ENCODE results near the gene MSH5. TPM values are rescaled to one million over a fixed set of nuclear protein-coding genes. Genes with fewer than 3 reads are reported as not detected.
A peak's percentile ranks its signal among the peaks of the same experiment; 100 is the strongest.

Gene MSH5
- total and polyA plus RNA-seq, 2 of the 13 experiments (the other 11 are each of a cell fraction or from before 2014, with no cell fraction given): 10.2 to 38.7 TPM

GRCh38 chr6:31795616-31796298 is 56.0 kb downstream of the MSH5 start, which contains the start of gene VARS1 (continued):
- 0 out of 2 replicates have a peak, but pooled peaks have one; percentile 85 for TF ChIP-seq PRMT3 (CRISPR knock-in tag; IDR thresholded peaks at IDR 0.05; ENCODE audit: borderline replicate concordance, low read depth)
- no peak for TF ChIP-seq SMAD9 (CRISPR knock-in tag; IDR thresholded peaks at IDR 0.05)
- peak; percentile 71; the same call in 1 of the 2 replicates for TF ChIP-seq ZNF547 (CRISPR knock-in tag; IDR thresholded peaks at IDR 0.05)
- TF ChIP-seq, protein P1, sequence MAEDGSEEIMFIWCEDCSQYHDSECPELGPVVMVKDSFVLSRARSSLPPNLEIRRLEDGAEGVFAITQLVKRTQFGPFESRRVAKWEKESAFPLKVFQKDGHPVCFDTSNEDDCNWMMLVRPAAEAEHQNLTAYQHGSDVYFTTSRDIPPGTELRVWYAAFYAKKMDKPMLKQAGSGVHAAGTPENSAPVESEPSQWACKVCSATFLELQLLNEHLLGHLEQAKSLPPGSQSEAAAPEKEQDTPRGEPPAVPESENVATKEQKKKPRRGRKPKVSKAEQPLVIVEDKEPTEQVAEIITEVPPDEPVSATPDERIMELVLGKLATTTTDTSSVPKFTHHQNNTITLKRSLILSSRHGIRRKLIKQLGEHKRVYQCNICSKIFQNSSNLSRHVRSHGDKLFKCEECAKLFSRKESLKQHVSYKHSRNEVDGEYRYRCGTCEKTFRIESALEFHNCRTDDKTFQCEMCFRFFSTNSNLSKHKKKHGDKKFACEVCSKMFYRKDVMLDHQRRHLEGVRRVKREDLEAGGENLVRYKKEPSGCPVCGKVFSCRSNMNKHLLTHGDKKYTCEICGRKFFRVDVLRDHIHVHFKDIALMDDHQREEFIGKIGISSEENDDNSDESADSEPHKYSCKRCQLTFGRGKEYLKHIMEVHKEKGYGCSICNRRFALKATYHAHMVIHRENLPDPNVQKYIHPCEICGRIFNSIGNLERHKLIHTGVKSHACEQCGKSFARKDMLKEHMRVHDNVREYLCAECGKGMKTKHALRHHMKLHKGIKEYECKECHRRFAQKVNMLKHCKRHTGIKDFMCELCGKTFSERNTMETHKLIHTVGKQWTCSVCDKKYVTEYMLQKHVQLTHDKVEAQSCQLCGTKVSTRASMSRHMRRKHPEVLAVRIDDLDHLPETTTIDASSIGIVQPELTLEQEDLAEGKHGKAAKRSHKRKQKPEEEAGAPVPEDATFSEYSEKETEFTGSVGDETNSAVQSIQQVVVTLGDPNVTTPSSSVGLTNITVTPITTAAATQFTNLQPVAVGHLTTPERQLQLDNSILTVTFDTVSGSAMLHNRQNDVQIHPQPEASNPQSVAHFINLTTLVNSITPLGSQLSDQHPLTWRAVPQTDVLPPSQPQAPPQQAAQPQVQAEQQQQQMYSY (CRISPR knock-in tag; IDR thresholded peaks at IDR 0.05): peak; percentile 55; the same call in 1 of the 2 replicates
- TF ChIP-seq MAFG (CRISPR knock-in tag; IDR thresholded peaks at IDR 0.05): no peak
- TF ChIP-seq HES4 (CRISPR knock-in tag; IDR thresholded peaks at IDR 0.05; ENCODE audit: borderline replicate concordance): peak; percentile 75; the same call in 1 of the 2 replicates
- TF ChIP-seq SMAD3 (CRISPR knock-in tag; IDR thresholded peaks at IDR 0.05): no peak
- no peak for TF ChIP-seq TEAD2 (CRISPR knock-in tag; IDR thresholded peaks at IDR 0.05)
- TF ChIP-seq BRF2 (CRISPR knock-in tag; IDR thresholded peaks at IDR 0.05): peak; percentile 43
- TF ChIP-seq NPAS2 (CRISPR knock-in tag; IDR thresholded peaks at IDR 0.05; ENCODE audit: borderline replicate concordance): no peak
- TF ChIP-seq ZNF234 (CRISPR knock-in tag; conservative IDR thresholded peaks at IDR 0.05): peak; percentile 30; the same call in 1 of the 2 replicates
- TF ChIP-seq ZNF616 (CRISPR knock-in tag; IDR thresholded peaks at IDR 0.05; ENCODE audit: low read depth): no peak; the same call in 1 of the 2 replicates
- TF ChIP-seq MED13 (CRISPR knock-in tag; IDR thresholded peaks at IDR 0.05): no peak; the same call in 1 of the 2 replicates
- peak; percentile 41; the same call in 1 of the 2 replicates for TF ChIP-seq CHD4 (IDR thresholded peaks at IDR 0.05; ENCODE audit: borderline replicate concordance, low read length)
- no peak for TF ChIP-seq NCOR1 (IDR thresholded peaks at IDR 0.05; ENCODE audit: borderline replicate concordance, low read length)
- TF ChIP-seq SMARCC2 (IDR thresholded peaks at IDR 0.05): no peak
- no peak for TF ChIP-seq ZKSCAN5 (CRISPR knock-in tag; IDR thresholded peaks at IDR 0.05)
- TF ChIP-seq ZBTB38 (CRISPR knock-in tag; IDR thresholded peaks at IDR 0.05): peak; percentile 90
- TF ChIP-seq PAF1 (CRISPR knock-in tag; IDR thresholded peaks at IDR 0.05): no peak
- TF ChIP-seq, protein P2, sequence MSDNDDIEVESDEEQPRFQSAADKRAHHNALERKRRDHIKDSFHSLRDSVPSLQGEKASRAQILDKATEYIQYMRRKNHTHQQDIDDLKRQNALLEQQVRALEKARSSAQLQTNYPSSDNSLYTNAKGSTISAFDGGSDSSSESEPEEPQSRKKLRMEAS (IDR thresholded peaks at IDR 0.05): peak; percentile 99

Measured in HepG2 (cell line).